GM12891 (cell line): ENCODE results near the gene LIPT1. TPM values are rescaled to one million over a fixed set of nuclear protein-coding genes. Genes with fewer than 3 reads are reported as not detected.
"Not testable (repeated sequence)": the region's sequence is repeated elsewhere in the genome, so short reads cannot be mapped to it uniquely, and the experiment has no call there.

Experiments
- DNase-seq: peaks from one replicate; pipeline ENCODE4 v3.0.0; 2011; ENCODE audit warnings: low spot score; ENCODE audit not compliant: insufficient read length
- FAIRE-seq: peaks from 2 replicates; lab custom pipeline; 2011; peaks lifted over from hg19 to GRCh38; lab: Jason Lieb, UNC
- PAX5 ChIP-seq: IDR thresholded peaks from 2 replicates; pipeline ENCODE4 v1.6.1; 2011; ENCODE audit warnings: low read length, moderate library complexity, mild to moderate bottlenecking; ENCODE audit not compliant: insufficient read depth, severe bottlenecking
- POLR2A ChIP-seq: IDR thresholded peaks from 2 replicates; pipeline ENCODE4 v1.6.1; 2011; ENCODE audit warnings: low read depth, low read length, control low read depth
- POLR2AphosphoS5 ChIP-seq: IDR thresholded peaks from 2 replicates; pipeline ENCODE4 v1.6.1; 2011; ENCODE audit warnings: low read depth, low read length, control low read depth
- POU2F2 ChIP-seq: IDR thresholded peaks from 2 replicates; pipeline ENCODE4 v1.6.1; 2011; ENCODE audit warnings: low read depth, mild to moderate bottlenecking, control low read depth, low read length, moderate library complexity
- SPI1 ChIP-seq: IDR thresholded peaks from 2 replicates; pipeline ENCODE4 v1.6.1; 2011; ENCODE audit warnings: low read depth, low read length, control low read depth
- TAF1 ChIP-seq: IDR thresholded peaks from 2 replicates; pipeline ENCODE4 v1.6.1; 2011; ENCODE audit warnings: low read depth, low read length, control low read depth
- polyA plus RNA-seq: library from polyadenylated mRNA; unstranded; fragments of >200 nt; gene quantifications from one replicate; pipeline ENCODE4 v1.2.1, GENCODE V29; 2012; ENCODE audit warnings: low read depth, missing spikeins, inconsistent platforms; ENCODE audit not compliant: missing spikeins

The LIPT1 gene
- 6.4 TPM for polyA plus RNA-seq

GRCh38 chr2:99154643-99155536, at the start of gene LIPT1, which contains the start of gene TSGA10:
Gene LIPT1, plus strand, starts transcription at chr2:99154967. Its CDS starts 6,991 bp downstream, at chr2:99161958.
Gene TSGA10, minus strand, starts transcription at chr2:99154942. Its CDS starts 45,503 bp downstream, at chr2:99109439.
- no peak for TF ChIP-seq PAX5
- no peak for TF ChIP-seq TAF1
- TF ChIP-seq SPI1, result no peak
- TF ChIP-seq POLR2AphosphoS5, result peak; percentile 72; the same call in 1 of the 2 replicates
- TF ChIP-seq POLR2A, result peak; percentile 84
- peak; percentile 84 for TF ChIP-seq POU2F2
- peak; percentile 88 for DNase-seq

DNA sequence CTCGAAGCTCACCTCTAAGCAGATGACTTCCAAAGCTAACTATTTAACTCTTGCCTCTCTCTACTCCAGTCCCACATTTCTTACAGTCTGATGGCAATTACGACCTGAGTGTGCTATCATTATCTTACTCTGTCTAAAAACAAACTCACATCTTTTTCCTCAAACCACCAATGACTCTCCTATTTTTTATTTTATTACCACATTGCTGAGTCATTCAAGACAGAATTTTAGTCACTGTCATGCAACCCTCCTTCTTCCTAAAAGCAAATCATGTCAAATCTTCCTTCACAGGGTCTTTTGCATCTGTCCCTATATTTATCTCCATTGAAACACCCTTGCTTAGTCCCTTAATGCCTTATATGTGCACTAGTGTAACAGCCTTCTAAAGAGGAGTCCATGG, 47.9 kb upstream of the LIPT1 start:
- no peak for TF ChIP-seq TAF1
- no peak for DNase-seq
- FAIRE-seq, result no peak

More at GRCh38 chr2:99154643-99155536, at the start of gene LIPT1, which contains the start of gene TSGA10:
- FAIRE-seq, result peak; percentile 93

- DNase-seq (no peak), FAIRE-seq (no peak)
- TF ChIP-seq SPI1 (no peak), PAX5 (no peak), TAF1 (no peak), POU2F2 (no peak), POLR2AphosphoS5 (no peak), POLR2A (no peak)
These were observed 43.5 kb upstream of the LIPT1 start for GRCh38 chr2:99111236-99111635.

DNA sequence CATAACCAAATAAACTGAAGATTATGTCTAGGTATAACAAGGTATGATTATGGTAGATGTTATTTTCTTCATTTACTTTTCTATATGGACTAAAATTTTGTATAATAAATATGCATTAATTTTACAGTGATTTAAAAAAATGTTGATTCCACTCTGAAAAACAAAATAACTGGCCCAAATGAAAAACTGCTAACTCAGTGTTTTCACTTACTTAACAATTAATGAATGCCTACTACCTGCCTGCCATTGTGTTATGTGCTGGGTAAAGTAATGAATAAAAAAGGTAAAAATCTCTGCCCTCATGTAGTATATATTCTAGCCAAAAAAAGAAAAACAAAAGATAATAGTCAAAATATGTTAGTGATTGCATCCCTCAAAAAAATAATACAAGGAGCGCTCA, 42.8 kb upstream of the LIPT1 start:
- DNase-seq, result no peak
- TF ChIP-seq SPI1, result no peak
- TF ChIP-seq POLR2A, result no peak
- TF ChIP-seq POLR2AphosphoS5, result no peak
- TF ChIP-seq POU2F2, result no peak
- no peak for TF ChIP-seq PAX5
- no peak for TF ChIP-seq TAF1
- no peak for FAIRE-seq

- DNase-seq, result no peak
- TF ChIP-seq POLR2AphosphoS5 (no peak), SPI1 (no peak), PAX5 (no peak), TAF1 (no peak), POLR2A (no peak), POU2F2 (no peak)
- FAIRE-seq, result no peak
These were observed 42.1 kb upstream of the LIPT1 start for GRCh38 chr2:99112617-99113016.

DNA sequence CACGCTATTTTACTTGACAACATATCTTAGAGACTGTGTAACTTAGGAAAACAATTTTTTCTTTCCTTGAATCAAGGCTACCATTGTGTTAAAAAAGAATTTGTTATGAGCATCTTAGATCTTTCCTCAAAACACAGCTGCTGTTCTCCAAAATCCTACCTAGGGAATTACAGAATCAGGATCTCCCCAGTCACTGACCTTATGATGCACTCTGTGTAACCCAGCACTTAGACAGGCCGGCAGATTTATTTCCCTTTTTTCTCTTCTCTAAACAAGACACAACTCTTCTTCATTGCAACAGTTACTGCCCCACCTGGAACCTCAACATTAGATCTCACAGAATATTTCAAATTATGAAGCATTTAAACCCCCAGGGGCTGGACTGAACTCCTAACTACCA, 26.8 kb upstream of the LIPT1 start:
- DNase-seq, result no peak
- FAIRE-seq, result no peak
- TF ChIP-seq PAX5 (no peak), SPI1 (no peak), POU2F2 (no peak), POLR2AphosphoS5 (no peak), TAF1 (no peak), POLR2A (no peak)

GRCh38 chr2:99135044-99135556, 19.7 kb upstream of the LIPT1 start:
- not testable (repeated sequence) for DNase-seq, FAIRE-seq

- TF ChIP-seq POLR2A, result no peak
- no peak for TF ChIP-seq PAX5
- no peak for TF ChIP-seq SPI1
- TF ChIP-seq POU2F2, result no peak
- no peak for TF ChIP-seq TAF1
- no peak for TF ChIP-seq POLR2AphosphoS5
- DNase-seq (no peak), FAIRE-seq (no peak)
These were observed 15.8 kb upstream of the LIPT1 start for GRCh38 chr2:99139003-99139402.

- no peak for FAIRE-seq
- no peak for DNase-seq
- TF ChIP-seq POU2F2, result no peak
- TF ChIP-seq POLR2AphosphoS5, result no peak
These were observed 14.5 kb upstream of the LIPT1 start for GRCh38 chr2:99140056-99140859.
